GM06990 (cell line): Measurements from ENCODE around the gene NR1D1.
A peak's percentile ranks its signal among the peaks of the same experiment; 100 is the strongest.

ENCODE experiments used
- DNase-seq: peaks from one replicate; pipeline ENCODE4 v3.0.0-alpha.2; 2011; ENCODE audit not compliant: insufficient read length; ENCODE audit errors: extremely low read depth
- H3K27me3 ChIP-seq: replicated peaks from 2 replicates; pipeline ENCODE4 v1.6.0; 2011; ENCODE audit warnings: low read length; ENCODE audit not compliant: control insufficient read depth, insufficient read depth
- H3K36me3 ChIP-seq: 2 replicates; pipeline ENCODE4 v1.5.1; 2011; ENCODE audit warnings: low read length; ENCODE audit not compliant: control insufficient read depth, insufficient read depth
- H3K4me3 ChIP-seq: replicated peaks from 2 replicates; pipeline ENCODE4 v1.5.1; 2011; ENCODE audit warnings: low read depth, mild to moderate bottlenecking, control low read depth, low read length
- CTCF ChIP-seq: IDR thresholded peaks from 2 replicates; pipeline ENCODE4 v1.5.1; 2011; ENCODE audit warnings: low read length, control low read depth, mild to moderate bottlenecking, inconsistent platforms; ENCODE audit not compliant: insufficient read depth, poor library complexity, severe bottlenecking

NR1D1 gene

DNA sequence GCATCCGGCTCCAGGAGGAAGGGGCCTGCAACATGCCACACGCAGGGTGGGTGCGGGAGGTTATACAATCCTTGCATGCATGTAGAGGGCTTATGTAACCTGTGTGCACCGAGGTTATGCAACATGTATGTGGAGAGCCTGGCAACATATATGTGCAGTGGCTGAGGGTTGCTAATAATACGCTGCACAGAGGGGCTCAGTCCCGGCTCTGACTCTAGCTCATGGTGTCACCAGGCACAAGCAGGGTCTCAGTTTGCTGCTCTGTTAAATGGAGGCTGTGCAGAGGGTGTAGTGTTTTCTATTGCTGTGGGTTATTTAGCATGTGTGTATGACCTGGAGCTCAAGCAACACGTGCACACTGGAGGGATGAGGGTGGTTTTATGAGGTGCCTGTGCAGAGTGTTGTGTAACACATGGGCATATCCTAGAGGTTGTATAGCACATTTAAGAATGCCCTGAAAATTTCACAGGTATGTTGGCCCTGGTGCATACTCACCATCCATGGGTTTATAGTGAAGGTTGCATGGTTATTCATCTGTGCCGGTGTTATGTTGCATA, 24.4 kb downstream of the NR1D1 start:
- H3K36me3 ChIP-seq, result no peaks in the 10 kb centered on the region
- no peak for DNase-seq
- TF ChIP-seq CTCF, result no peak
- no peak overlapping the region for H3K4me3 ChIP-seq
- H3K27me3 ChIP-seq, result no peaks in the 10 kb centered on the region

- no peaks in the 10 kb centered on the region for H3K27me3 ChIP-seq
- peak; percentile 92 for TF ChIP-seq CTCF
- no peak for DNase-seq
- H3K36me3 ChIP-seq, result no peaks in the 10 kb centered on the region
- no peak overlapping the region for H3K4me3 ChIP-seq
These were observed 25.0 kb downstream of the NR1D1 start for GRCh38 chr17:40075201-40075941.

DNA sequence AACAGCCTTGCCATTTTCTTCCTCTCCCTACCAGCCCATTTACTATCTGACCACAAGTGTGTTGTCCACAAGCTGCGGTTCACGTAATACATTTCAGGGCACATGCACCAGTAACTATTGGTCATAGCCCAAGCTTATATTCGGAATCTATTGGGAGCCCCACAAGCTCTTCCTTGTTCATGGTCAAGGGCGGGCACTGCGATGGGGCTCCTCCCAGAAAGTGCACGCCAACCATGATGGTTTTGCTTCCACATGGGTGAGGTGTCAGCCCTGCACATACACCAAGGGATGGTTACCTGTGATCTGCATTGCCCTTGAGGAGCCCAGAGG, 25.6 kb downstream of the NR1D1 start:
- no peak for TF ChIP-seq CTCF
- H3K27me3 ChIP-seq, result no peaks in the 10 kb centered on the region
- H3K36me3 ChIP-seq, result no peaks in the 10 kb centered on the region
- H3K4me3 ChIP-seq, result no peak overlapping the region
- no peak for DNase-seq

- Histone ChIP-seq H3K36me3 (no peaks in the 10 kb centered on the region), H3K27me3 (no peaks in the 10 kb centered on the region), H3K4me3 (no peak overlapping the region)
- no peak for DNase-seq
- TF ChIP-seq CTCF, result no peak
These were observed 26.2 kb downstream of the NR1D1 start for GRCh38 chr17:40074175-40074512.

- TF ChIP-seq CTCF, result no peak
- DNase-seq, result no peak
- H3K4me3 ChIP-seq, result no peak overlapping the region
- no peaks in the 10 kb centered on the region for H3K27me3 ChIP-seq
- no peaks in the 10 kb centered on the region for H3K36me3 ChIP-seq
These were observed 26.8 kb downstream of the NR1D1 start for GRCh38 chr17:40073454-40074174.
